PC-9 (cell line): Measurements from ENCODE around the gene GSK3B. TPM values are rescaled to one million over a fixed set of nuclear protein-coding genes. Genes with fewer than 3 reads are reported as not detected.

Experiments
- BruUV-seq: library from RNA; stranded (reverse); fragments of 400-500 nt; replicated peaks from 2 replicates; lab custom pipeline; 2021; lab: Mats Ljungman, UMichigan
- CTCF ChIA-PET: fragments of 300-600 bp; sonication (Branson Sonifier 250); formaldehyde crosslinking; loops from one replicate; lab custom pipeline; 2022; ENCODE audit warnings: antibody characterized with exemption; lab: Charles Lee
- POLR2A ChIA-PET: fragments of 300-600 bp; sonication (Branson Sonifier 250); formaldehyde crosslinking; loops from one replicate; lab custom pipeline; 2022; ENCODE audit warnings: antibody characterized with exemption; ENCODE audit not compliant: unreplicated experiment; lab: Charles Lee
- DNase-seq, 2 experiments: peaks; one replicate each; pipeline versions ENCODE4 v3.0.0 to v3.0.0-alpha.2; 2015 to 2022; ENCODE audit warnings: mixed read lengths in 1 of 2
- H2AFZ ChIP-seq: fragments of 200-600 bp; sonication (generic); 2 replicates; pipeline ENCODE4 v1.8.1; 2017; ENCODE audit warnings: antibody characterized with exemption
- H3F3A ChIP-seq: fragments of 200-600 bp; sonication (generic); 2 replicates; pipeline ENCODE4 v1.8.1; 2017; ENCODE audit warnings: antibody characterized with exemption, mild to moderate bottlenecking, low read depth; ENCODE audit not compliant: insufficient read depth
- H3K27ac ChIP-seq: fragments of 200-600 bp; sonication (generic); 2 replicates; pipeline ENCODE4 v1.6.1; 2016; ENCODE audit warnings: mixed run types
- H3K27me3 ChIP-seq: fragments of 200-600 bp; sonication (generic); 2 replicates; pipeline ENCODE4 v1.6.1; 2016; ENCODE audit warnings: low read depth, mixed run types; ENCODE audit not compliant: insufficient read depth
- H3K36me3 ChIP-seq: fragments of 200-600 bp; sonication (generic); 2 replicates; pipeline ENCODE4 v1.6.1; 2016; ENCODE audit warnings: low read depth, mixed run types
- H3K4me1 ChIP-seq: fragments of 200-600 bp; sonication (generic); replicated peaks from 2 replicates; pipeline ENCODE4 v1.6.1; 2016; ENCODE audit warnings: mixed run types; ENCODE audit not compliant: insufficient read depth
- H3K4me2 ChIP-seq: fragments of 200-600 bp; sonication (generic); 2 replicates; pipeline ENCODE4 v1.6.1; 2017; ENCODE audit warnings: mixed run types
- H3K4me3 ChIP-seq: fragments of 200-600 bp; sonication (generic); 2 replicates; pipeline ENCODE4 v1.6.1; 2016; ENCODE audit warnings: mixed run types
- H3K79me2 ChIP-seq: fragments of 200-600 bp; sonication (generic); 2 replicates; pipeline ENCODE4 v1.6.1; 2017; ENCODE audit warnings: low read depth, mixed run types
- H3K9me2 ChIP-seq: fragments of 200-600 bp; sonication (generic); 2 replicates; pipeline ENCODE4 v1.8.1; 2017; ENCODE audit warnings: mild to moderate bottlenecking; ENCODE audit not compliant: insufficient read depth
- H3K9me3 ChIP-seq: fragments of 200-600 bp; sonication (generic); 2 replicates; pipeline ENCODE4 v1.8.1; 2016; ENCODE audit warnings: low read depth; ENCODE audit not compliant: insufficient read depth
- H4K20me1 ChIP-seq: fragments of 200-600 bp; sonication (generic); 2 replicates; pipeline ENCODE4 v1.8.1; 2017; ENCODE audit not compliant: insufficient read depth
- CTCF ChIP-seq: fragments of 200-600 bp; sonication (generic); conservative IDR thresholded peaks from 2 replicates; pipeline ENCODE4 v1.6.1; 2017; ENCODE audit warnings: mixed run types, antibody characterized with exemption, mild to moderate bottlenecking, moderate library complexity
- EZH2 ChIP-seq: fragments of 200-600 bp; sonication (generic); IDR thresholded peaks from 2 replicates; pipeline ENCODE4 v1.8.0; 2017; ENCODE audit warnings: antibody characterized with exemption, low read depth
- intact Hi-C: fragments of 100-400 bp; cut with micrococcal nuclease; formaldehyde crosslinking; loops from one replicate; pipeline ENCODE4 v1.10.0; 2022; ENCODE audit not compliant: unreplicated experiment
- total RNA-seq: library from RNA; stranded (reverse); gene quantifications from 2 replicates; pipeline ENCODE4 v1.2.3, GENCODE V29; 2021

GSK3B gene
- total RNA-seq, 1 experiment from 2014 or later, result 62.0 TPM

GRCh38 chr3:119981386-119981785 is 112.9 kb downstream of the GSK3B start:
- POLR2A ChIA-PET, result interaction anchor here (0.6 kb wide), 1 partner anchor 781 kb away, joined by 8 read pairs; no protein-coding TSS in a partner anchor

GRCh38 chr3:119978554-119979208 is 115.6 kb downstream of the GSK3B start:
- intact Hi-C loops, result no loop called here

More at GRCh38 chr3:119981386-119981785, 112.9 kb downstream of the GSK3B start:
- Histone ChIP-seq H3K4me3 (no peak overlapping the region), H3K79me2 (peaks cover 76% of the 10 kb centered on the region), H3K27me3 (no peaks in the 10 kb centered on the region), H3K4me2 (no peak overlapping the region), H3F3A (peaks cover 8% of the 10 kb centered on the region; the same call in 1 of the 2 replicates), H3K27ac (no peak overlapping the region), H4K20me1 (peaks cover 3% of the 10 kb centered on the region; the same call in 1 of the 2 replicates), H2AFZ (no peak overlapping the region), H3K36me3 (0 out of 2 replicates have a peak, but pooled peaks cover under 1% of the 10 kb centered on the region), H3K4me1 (no peaks in the 10 kb centered on the region), H3K9me2 (no peaks in the 10 kb centered on the region), H3K9me3 (no peaks in the 10 kb centered on the region)
- CTCF ChIA-PET, result no interaction called here
- DNase-seq, result no peak
- TF ChIP-seq EZH2 (no peak), CTCF (no peak)
- intact Hi-C loops, result no loop called here
- no TSS peak for BruUV-seq

GRCh38 chr3:119977353-119977752 is 116.9 kb downstream of the GSK3B start:
- H2AFZ ChIP-seq, result no peak overlapping the region
- no peak for TF ChIP-seq CTCF
- TF ChIP-seq EZH2, result no peak
- H3K9me2 ChIP-seq, result no peaks in the 10 kb centered on the region
- DNase-seq, result no peak
- no peak overlapping the region for H3K27ac ChIP-seq
- peaks cover 28% of the 10 kb centered on the region for H4K20me1 ChIP-seq
- H3K27me3 ChIP-seq, result no peaks in the 10 kb centered on the region
- no peaks in the 10 kb centered on the region for H3K9me3 ChIP-seq
- peaks cover 25% of the 10 kb centered on the region for H3F3A ChIP-seq
- POLR2A ChIA-PET, result no interaction called here
- H3K79me2 ChIP-seq, result peaks cover 75% of the 10 kb centered on the region
- CTCF ChIA-PET, result no interaction called here
- intact Hi-C loops, result no loop called here
- peaks cover 25% of the 10 kb centered on the region for H3K4me1 ChIP-seq
- BruUV-seq, result no TSS peak
- no peaks in the 10 kb centered on the region for H3K36me3 ChIP-seq
- no peak overlapping the region for H3K4me2 ChIP-seq
- H3K4me3 ChIP-seq, result no peak overlapping the region

More at GRCh38 chr3:119978554-119979208, 115.6 kb downstream of the GSK3B start:
- peaks cover 18% of the 10 kb centered on the region for H4K20me1 ChIP-seq
- no TSS peak for BruUV-seq
- peaks cover 76% of the 10 kb centered on the region for H3K79me2 ChIP-seq
- H3K9me3 ChIP-seq, result no peaks in the 10 kb centered on the region
- no peak for DNase-seq
- H3K4me2 ChIP-seq, result no peak overlapping the region
- no peaks in the 10 kb centered on the region for H3K36me3 ChIP-seq
- H3K9me2 ChIP-seq, result no peaks in the 10 kb centered on the region
- H3K27ac ChIP-seq, result no peak overlapping the region
- no peak overlapping the region for H2AFZ ChIP-seq
- TF ChIP-seq CTCF (no peak), EZH2 (no peak)
- ChIA-PET CTCF (no interaction called here), POLR2A (no interaction called here)
- peaks cover 18% of the 10 kb centered on the region; the same call in 1 of the 2 replicates for H3F3A ChIP-seq
- H3K27me3 ChIP-seq, result no peaks in the 10 kb centered on the region
- no peak overlapping the region for H3K4me3 ChIP-seq
- peaks cover 12% of the 10 kb centered on the region for H3K4me1 ChIP-seq
